Measurements from ENCODE around the gene ANKS1B.

Gene ANKS1B

GRCh38 chr12:99544457-99544856, 440.3 kb downstream of the ANKS1B start (continued):
- no peak for TF ChIP-seq ZNF19 (tag by site-specific recombination; IDR thresholded peaks at IDR 0.05; ENCODE audit: low read depth)

- H3K36me3 ChIP-seq (ENCODE audit: control insufficient read depth in 2 of 2, insufficient read depth in 1 of 2, low read length in 2 of 2), result no peaks in the 10 kb centered on the region
- no peak overlapping the region for H3K27ac ChIP-seq (ENCODE audit: extremely low read depth, low read depth, low read length)
- no peak overlapping the region for H3K4me3 ChIP-seq (ENCODE audit: low read depth, low read length)
- ChIA-PET POLR2A (no interaction called here), CTCF (no interaction called here)
- TF ChIP-seq BCL11B (tag by site-specific recombination; IDR thresholded peaks at IDR 0.05; ENCODE audit: low read depth) (no peak), ZNF776 (tag by site-specific recombination; IDR thresholded peaks at IDR 0.05; ENCODE audit: borderline replicate concordance) (no peak), ZNF140 (tag by site-specific recombination; IDR thresholded peaks at IDR 0.05) (no peak), KLF9 (tag by site-specific recombination; IDR thresholded peaks at IDR 0.05; ENCODE audit: low read depth) (no peak), ZNF138 (tag by site-specific recombination; IDR thresholded peaks at IDR 0.05; ENCODE audit: borderline replicate concordance) (no peak), ZNF423 (tag by site-specific recombination; IDR thresholded peaks at IDR 0.05) (no peak), ZNF610 (tag by site-specific recombination; IDR thresholded peaks at IDR 0.05; ENCODE audit: borderline replicate concordance) (no peak), ZNF544 (tag by site-specific recombination; IDR thresholded peaks at IDR 0.05) (no peak), MEIS1 (CRISPR knock-in tag; IDR thresholded peaks at IDR 0.05; ENCODE audit: borderline replicate concordance) (no peak), ZNF280C (tag by site-specific recombination; IDR thresholded peaks at IDR 0.05) (no peak), ZNF132 (tag by site-specific recombination; IDR thresholded peaks at IDR 0.05; ENCODE audit: borderline replicate concordance) (no peak), ZFHX2 (tag by site-specific recombination; conservative IDR thresholded peaks at IDR 0.05) (no peak)
- TF ChIP-seq, protein P1, sequence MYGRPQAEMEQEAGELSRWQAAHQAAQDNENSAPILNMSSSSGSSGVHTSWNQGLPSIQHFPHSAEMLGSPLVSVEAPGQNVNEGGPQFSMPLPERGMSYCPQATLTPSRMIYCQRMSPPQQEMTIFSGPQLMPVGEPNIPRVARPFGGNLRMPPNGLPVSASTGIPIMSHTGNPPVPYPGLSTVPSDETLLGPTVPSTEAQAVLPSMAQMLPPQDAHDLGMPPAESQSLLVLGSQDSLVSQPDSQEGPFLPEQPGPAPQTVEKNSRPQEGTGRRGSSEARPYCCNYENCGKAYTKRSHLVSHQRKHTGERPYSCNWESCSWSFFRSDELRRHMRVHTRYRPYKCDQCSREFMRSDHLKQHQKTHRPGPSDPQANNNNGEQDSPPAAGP (tag by site-specific recombination; IDR thresholded peaks at IDR 0.05), result no peak
- no peaks in the 10 kb centered on the region for H3K4me1 ChIP-seq (ENCODE audit: control insufficient read depth, insufficient read depth, low read length)
- H3K9me3 ChIP-seq (ENCODE audit: control insufficient read depth, insufficient read depth, low read depth, low read length), result no peaks in the 10 kb centered on the region
Measured at GRCh38 chr12:99529966-99530365, 454.8 kb downstream of the ANKS1B start.

DNA sequence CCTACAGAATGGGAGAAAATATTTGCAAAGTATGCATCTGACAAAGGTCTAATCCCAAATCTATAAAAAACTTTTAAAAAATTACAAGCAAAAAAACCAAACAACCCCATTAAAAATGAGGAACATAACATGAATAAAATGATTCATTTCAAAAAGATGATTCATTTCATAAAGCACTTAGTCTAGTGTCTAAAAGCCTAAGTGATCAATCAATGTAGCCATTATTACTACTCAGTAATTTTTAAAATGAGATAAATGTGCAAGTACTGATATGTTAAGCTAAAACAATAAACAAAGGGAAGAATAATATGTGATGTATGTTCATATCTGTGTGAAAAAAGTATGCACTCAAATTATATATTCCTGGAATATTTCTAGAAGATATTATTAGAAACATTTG, 456.3 kb downstream of the ANKS1B start:
- no peaks in the 10 kb centered on the region for H3K36me3 ChIP-seq (ENCODE audit: control insufficient read depth in 2 of 2, insufficient read depth in 1 of 2, low read length in 2 of 2)
- no peaks in the 10 kb centered on the region for H3K4me1 ChIP-seq (ENCODE audit: control insufficient read depth, insufficient read depth, low read length)
- no peaks in the 10 kb centered on the region for H3K9me3 ChIP-seq (ENCODE audit: control insufficient read depth, insufficient read depth, low read depth, low read length)
- H3K27ac ChIP-seq (ENCODE audit: extremely low read depth, low read depth, low read length), result no peak overlapping the region
- POLR2A ChIA-PET, result no interaction called here
- no peak overlapping the region for H3K4me3 ChIP-seq (ENCODE audit: low read depth, low read length)
- CTCF ChIA-PET, result interaction anchor here (0.7 kb wide), 1 partner anchor 530 kb away, joined by 5 read pairs; no protein-coding TSS in a partner anchor
- TF ChIP-seq ZBTB11 (tag by site-specific recombination; conservative IDR thresholded peaks at IDR 0.05; ENCODE audit: low read depth) (no peak), ZFP37 (tag by site-specific recombination; IDR thresholded peaks at IDR 0.05) (no peak), BCL11B (tag by site-specific recombination; IDR thresholded peaks at IDR 0.05; ENCODE audit: low read depth) (no peak), ZNF2 (tag by site-specific recombination; IDR thresholded peaks at IDR 0.05) (no peak), PRDM2 (tag by site-specific recombination; IDR thresholded peaks at IDR 0.05; ENCODE audit: borderline replicate concordance) (no peak), ZNF175 (tag by site-specific recombination; IDR thresholded peaks at IDR 0.05) (no peak)
- TF ChIP-seq, protein P1 (tag by site-specific recombination; IDR thresholded peaks at IDR 0.05), result no peak

All from HEK293 (cell line).